NCI-H128 (cell line): Measurements from ENCODE around the gene GJA1.

Experiments
- DNase-seq: peaks from one replicate; lab custom pipeline; 2025; ENCODE audit not compliant: unreplicated experiment; lab: John Stamatoyannopoulos, UW

Gene GJA1

DNA sequence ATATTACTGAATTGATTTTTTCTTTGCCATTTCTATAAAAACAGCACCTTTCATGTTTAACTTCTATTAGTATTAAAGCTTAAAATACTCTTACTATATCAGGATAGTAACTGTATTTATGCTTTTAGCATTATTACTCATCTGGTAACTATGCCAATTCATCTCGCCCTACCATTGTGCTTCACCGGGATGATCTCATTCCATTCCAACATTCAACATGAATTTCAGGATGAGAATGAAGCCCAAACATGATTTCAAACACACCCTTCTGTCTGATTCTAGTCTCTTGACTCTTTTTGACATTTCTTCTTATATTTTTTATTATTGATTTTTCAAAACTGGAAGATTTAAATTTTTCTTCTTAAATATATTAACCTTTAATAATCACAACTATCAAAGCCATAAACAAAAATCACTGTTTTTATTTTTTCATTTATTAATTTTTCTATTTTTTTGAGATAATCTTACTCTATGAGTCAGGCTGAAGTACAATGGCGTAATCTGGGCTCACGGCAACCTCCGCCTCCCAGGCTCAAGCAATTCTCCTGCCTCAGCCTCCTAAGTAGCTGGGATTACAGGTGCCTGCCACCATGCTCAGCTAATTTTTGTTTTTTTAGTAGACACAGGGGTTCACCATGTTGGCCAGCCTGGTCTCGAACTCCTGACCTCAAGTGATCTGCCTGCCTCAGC lies 46.7 kb downstream of the GJA1 start:
- DNase-seq = no peak

DNA sequence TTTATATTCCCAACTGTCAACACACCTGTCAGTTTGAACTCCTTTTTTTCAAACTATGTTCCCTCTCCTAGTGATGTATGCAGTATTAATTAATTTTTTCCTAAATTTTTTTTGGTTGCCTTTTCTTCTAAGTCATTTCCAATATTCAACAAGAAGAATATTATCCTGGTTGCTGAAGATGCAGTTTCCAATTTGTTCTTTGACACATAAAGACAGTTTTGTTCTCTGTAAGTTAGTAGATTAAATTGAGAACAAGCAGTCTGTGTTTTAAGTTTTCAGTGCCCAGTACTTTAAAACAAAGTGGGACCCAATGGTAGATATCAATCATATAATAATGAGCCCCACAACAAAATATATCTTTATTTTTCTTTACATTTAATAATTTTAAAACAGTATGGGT lies 47.3 kb downstream of the GJA1 start:
- DNase-seq = no peak

DNA sequence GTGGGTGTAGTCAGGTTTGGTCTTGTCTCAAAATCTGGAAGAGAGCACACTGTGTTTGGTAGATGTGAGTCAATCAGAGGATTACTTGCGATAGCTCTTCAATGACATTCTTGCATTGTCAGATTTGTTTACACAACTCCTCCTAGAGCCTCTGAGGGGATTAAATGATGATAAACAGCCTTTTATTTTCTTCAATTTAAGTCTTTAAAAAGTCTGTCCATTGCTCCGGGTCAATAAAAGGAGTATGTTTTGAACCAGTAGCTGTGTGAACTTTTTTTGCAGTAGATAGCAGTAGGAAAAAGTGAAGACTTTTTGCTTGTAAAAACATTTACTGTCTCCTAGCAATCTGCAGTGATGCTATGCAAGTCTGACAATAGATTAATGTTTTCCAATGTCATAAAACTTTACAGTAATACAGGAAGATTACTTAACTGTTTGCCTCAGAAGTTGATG lies 49.9 kb downstream of the GJA1 start:
- no peak for DNase-seq

DNA sequence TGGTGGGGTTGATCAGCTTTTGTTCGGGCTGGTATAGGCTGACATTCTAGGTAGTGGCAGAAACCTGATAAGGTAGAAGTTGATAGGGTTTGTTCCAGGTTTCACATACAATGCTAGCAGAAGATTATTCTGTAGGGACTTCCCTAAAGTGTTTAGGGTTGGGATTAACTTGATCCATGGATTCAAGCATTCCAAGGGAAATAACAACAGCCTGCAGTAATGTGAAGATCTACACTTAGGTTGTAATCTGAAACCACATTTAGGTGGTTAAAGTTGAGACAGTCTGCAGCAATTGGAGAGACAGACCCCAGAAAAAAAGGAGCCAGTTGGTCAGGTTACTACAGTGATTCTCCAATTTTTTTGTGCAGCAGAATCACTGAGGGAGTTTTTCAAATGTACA lies 56.1 kb downstream of the GJA1 start:
- DNase-seq = no peak

DNA sequence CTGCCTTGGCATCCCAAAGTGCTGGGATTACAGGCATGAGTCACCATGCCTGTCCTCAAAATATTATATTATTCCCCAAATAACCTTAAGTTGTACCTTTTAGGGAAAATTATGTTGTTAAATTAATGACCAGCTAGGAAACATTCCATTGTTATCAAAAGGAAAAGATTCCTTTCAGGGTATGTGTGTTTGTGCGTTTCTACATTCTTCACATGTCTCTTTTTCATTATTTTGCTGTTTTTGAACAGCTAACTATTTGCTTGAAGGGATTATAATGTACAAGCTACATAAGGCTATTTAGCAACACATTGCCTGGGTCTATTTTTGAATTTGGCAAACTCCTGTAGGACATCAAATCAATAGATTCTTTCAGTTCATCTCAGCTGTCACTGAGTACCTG lies 57.1 kb downstream of the GJA1 start:
- no peak for DNase-seq

DNA sequence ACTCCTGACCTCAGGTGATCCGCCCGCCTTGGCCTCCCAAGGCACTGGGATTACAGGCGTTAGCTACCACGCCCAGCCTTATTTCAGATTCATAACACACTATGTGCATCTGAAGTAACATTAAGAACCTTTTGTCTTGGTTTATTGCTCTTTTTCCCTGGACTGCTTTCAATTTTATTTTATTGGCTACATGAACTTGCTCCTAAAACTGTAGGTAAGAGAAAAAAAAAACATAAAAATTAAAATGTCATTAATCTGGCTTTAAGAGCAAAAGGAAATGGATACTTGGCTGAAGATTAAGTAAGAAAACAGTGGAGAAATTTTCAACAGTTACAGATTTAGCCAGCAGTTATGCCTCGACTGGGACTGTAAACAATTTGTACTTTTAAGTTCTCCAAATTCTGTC lies 62.5 kb downstream of the GJA1 start:
- DNase-seq = no peak

- no peak for DNase-seq
Observed at GRCh38 chr6:121498481-121499276, 63.2 kb downstream of the GJA1 start.
